OCI-LY1 (cell line): ENCODE data around the gene B3GNT3.

ENCODE experiments used
- CTCF ChIP-seq: fragments of 200-600 bp; sonication (generic), shearing (Covaris generic); IDR thresholded peaks from 2 replicates; pipeline ENCODE4 v1.5.1; 2017; ENCODE audit warnings: mild to moderate bottlenecking, antibody characterized with exemption, low read length, moderate library complexity, mixed read lengths
- EZH2 ChIP-seq: fragments of 200-600 bp; sonication (generic), shearing (Covaris generic); IDR thresholded peaks from 2 replicates; pipeline ENCODE4 v1.8.0; 2017; ENCODE audit warnings: borderline replicate concordance, mixed run types, mild to moderate bottlenecking, antibody characterized with exemption, low read length, moderate library complexity, mixed read lengths

GRCh38 chr19:17854061-17854460 lies 59.1 kb downstream of the B3GNT3 start:
- TF ChIP-seq CTCF (no peak), EZH2 (no peak)
